SK-N-SH treated with all-trans-retinoic acid at 6 μM for 48 hours (cell line): ENCODE results near the gene CETP.
"Not testable (repeated sequence)": the region's sequence is repeated elsewhere in the genome, so short reads cannot be mapped to it uniquely, and the experiment has no call there.

Source experiments
- ATAC-seq: fragments of 200-7000 bp; cut with Tn5 transposase; 3 replicates; pipeline ENCODE4 v1.9.1; 2020; ENCODE audit warnings: mild to moderate bottlenecking, moderate library complexity
- ARNTL ChIP-seq: fragments of 450-650 bp; formaldehyde crosslinking; IDR thresholded peaks from 2 replicates; pipeline ENCODE4 v1.5.0; 2020; ENCODE audit warnings: low read depth, mild to moderate bottlenecking, moderate library complexity, borderline replicate concordance
- BACH2 ChIP-seq: fragments of 250-450 bp; sonication (Bioruptor Pico); IDR thresholded peaks from 2 replicates; pipeline ENCODE4 v1.9.0; 2021; ENCODE audit warnings: mild to moderate bottlenecking, borderline replicate concordance
- CREB5 ChIP-seq: fragments of 250-450 bp; sonication (Bioruptor Pico); IDR thresholded peaks from 2 replicates; pipeline ENCODE4 v1.5.1; 2020; ENCODE audit warnings: low read depth, mild to moderate bottlenecking, moderate library complexity
- ESRRG ChIP-seq: fragments of 250-450 bp; sonication (Bioruptor Pico); IDR thresholded peaks from 2 replicates; pipeline ENCODE4 v1.6.1; 2021; ENCODE audit warnings: mild to moderate bottlenecking
- GLIS3 ChIP-seq: fragments of 250-450 bp; sonication (Bioruptor Pico); IDR thresholded peaks from 2 replicates; pipeline ENCODE4 v1.5.0; 2020; ENCODE audit warnings: mild to moderate bottlenecking, moderate library complexity
- ISL1 ChIP-seq: fragments of 250-450 bp; sonication (Bioruptor Pico); IDR thresholded peaks from 2 replicates; pipeline ENCODE4 v2.1.2; 2022; ENCODE audit warnings: mild to moderate bottlenecking, moderate library complexity
- OSR1 ChIP-seq: fragments of 250-450 bp; sonication (Bioruptor Pico); IDR thresholded peaks from 2 replicates; pipeline ENCODE4 v1.8.0; 2022; ENCODE audit warnings: moderate library complexity, mild to moderate bottlenecking, inconsistent platforms
- PPARA ChIP-seq: fragments of 250-450 bp; sonication (Bioruptor Pico); IDR thresholded peaks from 2 replicates; pipeline ENCODE4 v1.5.0; 2020; ENCODE audit warnings: mild to moderate bottlenecking, borderline replicate concordance
- RARB ChIP-seq: fragments of 250-450 bp; sonication (Bioruptor Pico); IDR thresholded peaks from 2 replicates; pipeline ENCODE4 v1.8.0; 2021; ENCODE audit warnings: mild to moderate bottlenecking, moderate library complexity
- SNAI2 ChIP-seq: fragments of 250-450 bp; sonication (Bioruptor Pico); IDR thresholded peaks from 2 replicates; pipeline ENCODE4 v1.5.0; 2020; ENCODE audit warnings: mild to moderate bottlenecking, moderate library complexity
- TCF4 ChIP-seq: fragments of 250-450 bp; sonication (Bioruptor Pico); IDR thresholded peaks from 2 replicates; pipeline ENCODE4 v1.8.0; 2021; ENCODE audit warnings: mild to moderate bottlenecking, moderate library complexity, borderline replicate concordance
- TOX ChIP-seq: fragments of 250-450 bp; sonication (Bioruptor Pico); IDR thresholded peaks from 2 replicates; pipeline ENCODE4 v1.8.0; 2021; ENCODE audit warnings: mild to moderate bottlenecking, moderate library complexity, borderline replicate concordance
- ZFP30 ChIP-seq: fragments of 450-650 bp; formaldehyde crosslinking; IDR thresholded peaks from 2 replicates; pipeline ENCODE4 v1.5.0; 2022; ENCODE audit warnings: mild to moderate bottlenecking, moderate library complexity
- ZNF565 ChIP-seq: fragments of 450-650 bp; formaldehyde crosslinking; conservative IDR thresholded peaks from 2 replicates; pipeline ENCODE4 v1.5.0; 2020; ENCODE audit warnings: low read depth, mild to moderate bottlenecking, moderate library complexity
- ZNF70 ChIP-seq: fragments of 450-650 bp; formaldehyde crosslinking; IDR thresholded peaks from 2 replicates; pipeline ENCODE4 v1.5.0; 2020; ENCODE audit warnings: mild to moderate bottlenecking, moderate library complexity
- ZNF8 ChIP-seq: fragments of 450-650 bp; formaldehyde crosslinking; IDR thresholded peaks from 2 replicates; pipeline ENCODE4 v1.5.0; 2020; ENCODE audit warnings: mild to moderate bottlenecking, moderate library complexity
- TF ChIP-seq, protein P1 (sequence below): fragments of 250-450 bp; sonication (Bioruptor Pico); IDR thresholded peaks from 2 replicates; pipeline ENCODE4 v1.5.0; 2020; ENCODE audit warnings: mild to moderate bottlenecking, moderate library complexity
- TF ChIP-seq, protein P2 (sequence below): fragments of 250-450 bp; sonication (Bioruptor Pico); IDR thresholded peaks from 2 replicates; pipeline ENCODE4 v1.5.1; 2021; ENCODE audit warnings: mild to moderate bottlenecking, moderate library complexity
- TF ChIP-seq, protein P3 (sequence below): fragments of 250-450 bp; sonication (Bioruptor Pico); IDR thresholded peaks from 2 replicates; pipeline ENCODE4 v1.8.0; 2020; ENCODE audit warnings: mild to moderate bottlenecking, moderate library complexity, borderline replicate concordance

The CETP gene

DNA sequence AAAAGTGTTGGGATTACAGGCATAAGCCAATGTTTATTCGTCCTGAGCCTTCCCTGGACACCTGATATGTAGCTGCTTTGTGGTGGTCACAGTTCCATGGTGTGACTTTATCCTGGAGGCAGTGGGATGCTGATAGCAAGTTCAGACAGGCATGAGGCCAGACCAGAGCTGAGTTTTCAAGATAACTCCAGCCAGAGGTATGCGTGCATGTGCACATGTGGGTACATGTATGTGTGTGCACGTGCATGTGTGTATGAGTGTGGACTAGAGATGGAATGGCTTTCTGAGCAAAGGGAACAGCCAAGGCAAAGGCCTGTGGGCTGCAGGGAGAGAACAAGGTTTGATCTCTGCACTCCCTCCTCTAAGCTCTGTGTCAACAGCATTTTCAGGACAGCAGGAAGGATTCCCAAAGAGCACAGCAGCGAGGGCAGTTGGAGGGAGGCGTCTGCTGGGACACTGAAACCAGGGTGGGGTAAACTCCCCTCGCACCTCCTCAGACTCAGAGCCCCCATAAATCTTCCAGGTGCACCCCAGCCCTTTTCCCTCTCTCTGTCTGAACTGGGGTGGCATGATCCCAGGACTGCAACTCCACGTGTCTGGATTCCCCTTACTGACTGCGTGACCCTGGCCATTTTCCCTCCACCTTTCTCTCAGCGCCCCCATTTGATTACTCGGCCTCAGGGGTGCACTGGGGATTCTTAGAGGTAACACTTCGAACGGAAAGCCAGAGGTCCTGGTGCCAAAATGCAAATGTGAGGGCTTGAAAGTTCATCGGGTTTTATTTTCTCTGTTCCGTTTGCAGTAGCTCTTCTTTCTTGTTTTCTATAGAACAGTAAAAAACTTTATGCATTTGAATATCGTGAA is 42.9 kb downstream of the CETP start:
- no peak for TF ChIP-seq ESRRG (CRISPR knock-in tag)
- TF ChIP-seq ARNTL (CRISPR knock-in tag): no peak
- TF ChIP-seq ZFP30 (CRISPR knock-in tag): no peak
- TF ChIP-seq, protein P1, sequence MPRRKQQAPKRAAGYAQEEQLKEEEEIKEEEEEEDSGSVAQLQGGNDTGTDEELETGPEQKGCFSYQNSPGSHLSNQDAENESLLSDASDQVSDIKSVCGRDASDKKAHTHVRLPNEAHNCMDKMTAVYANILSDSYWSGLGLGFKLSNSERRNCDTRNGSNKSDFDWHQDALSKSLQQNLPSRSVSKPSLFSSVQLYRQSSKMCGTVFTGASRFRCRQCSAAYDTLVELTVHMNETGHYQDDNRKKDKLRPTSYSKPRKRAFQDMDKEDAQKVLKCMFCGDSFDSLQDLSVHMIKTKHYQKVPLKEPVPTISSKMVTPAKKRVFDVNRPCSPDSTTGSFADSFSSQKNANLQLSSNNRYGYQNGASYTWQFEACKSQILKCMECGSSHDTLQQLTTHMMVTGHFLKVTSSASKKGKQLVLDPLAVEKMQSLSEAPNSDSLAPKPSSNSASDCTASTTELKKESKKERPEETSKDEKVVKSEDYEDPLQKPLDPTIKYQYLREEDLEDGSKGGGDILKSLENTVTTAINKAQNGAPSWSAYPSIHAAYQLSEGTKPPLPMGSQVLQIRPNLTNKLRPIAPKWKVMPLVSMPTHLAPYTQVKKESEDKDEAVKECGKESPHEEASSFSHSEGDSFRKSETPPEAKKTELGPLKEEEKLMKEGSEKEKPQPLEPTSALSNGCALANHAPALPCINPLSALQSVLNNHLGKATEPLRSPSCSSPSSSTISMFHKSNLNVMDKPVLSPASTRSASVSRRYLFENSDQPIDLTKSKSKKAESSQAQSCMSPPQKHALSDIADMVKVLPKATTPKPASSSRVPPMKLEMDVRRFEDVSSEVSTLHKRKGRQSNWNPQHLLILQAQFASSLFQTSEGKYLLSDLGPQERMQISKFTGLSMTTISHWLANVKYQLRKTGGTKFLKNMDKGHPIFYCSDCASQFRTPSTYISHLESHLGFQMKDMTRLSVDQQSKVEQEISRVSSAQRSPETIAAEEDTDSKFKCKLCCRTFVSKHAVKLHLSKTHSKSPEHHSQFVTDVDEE: no peak
- TF ChIP-seq OSR1 (CRISPR knock-in tag): no peak
- no peak for TF ChIP-seq PPARA (CRISPR knock-in tag)
- TF ChIP-seq, protein P2, sequence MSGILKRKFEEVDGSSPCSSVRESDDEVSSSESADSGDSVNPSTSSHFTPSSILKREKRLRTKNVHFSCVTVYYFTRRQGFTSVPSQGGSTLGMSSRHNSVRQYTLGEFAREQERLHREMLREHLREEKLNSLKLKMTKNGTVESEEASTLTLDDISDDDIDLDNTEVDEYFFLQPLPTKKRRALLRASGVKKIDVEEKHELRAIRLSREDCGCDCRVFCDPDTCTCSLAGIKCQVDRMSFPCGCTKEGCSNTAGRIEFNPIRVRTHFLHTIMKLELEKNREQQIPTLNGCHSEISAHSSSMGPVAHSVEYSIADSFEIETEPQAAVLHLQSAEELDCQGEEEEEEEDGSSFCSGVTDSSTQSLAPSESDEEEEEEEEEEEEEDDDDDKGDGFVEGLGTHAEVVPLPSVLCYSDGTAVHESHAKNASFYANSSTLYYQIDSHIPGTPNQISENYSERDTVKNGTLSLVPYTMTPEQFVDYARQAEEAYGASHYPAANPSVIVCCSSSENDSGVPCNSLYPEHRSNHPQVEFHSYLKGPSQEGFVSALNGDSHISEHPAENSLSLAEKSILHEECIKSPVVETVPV (CRISPR knock-in tag): no peak
- TF ChIP-seq RARB (CRISPR knock-in tag): no peak
- TF ChIP-seq ZNF565 (CRISPR knock-in tag): no peak
- no peak for TF ChIP-seq ZNF70 (CRISPR knock-in tag)
- TF ChIP-seq TOX (CRISPR knock-in tag): no peak
- no peak for TF ChIP-seq ZNF8
- no peak for TF ChIP-seq BACH2 (CRISPR knock-in tag)
- ATAC-seq: no peak

DNA sequence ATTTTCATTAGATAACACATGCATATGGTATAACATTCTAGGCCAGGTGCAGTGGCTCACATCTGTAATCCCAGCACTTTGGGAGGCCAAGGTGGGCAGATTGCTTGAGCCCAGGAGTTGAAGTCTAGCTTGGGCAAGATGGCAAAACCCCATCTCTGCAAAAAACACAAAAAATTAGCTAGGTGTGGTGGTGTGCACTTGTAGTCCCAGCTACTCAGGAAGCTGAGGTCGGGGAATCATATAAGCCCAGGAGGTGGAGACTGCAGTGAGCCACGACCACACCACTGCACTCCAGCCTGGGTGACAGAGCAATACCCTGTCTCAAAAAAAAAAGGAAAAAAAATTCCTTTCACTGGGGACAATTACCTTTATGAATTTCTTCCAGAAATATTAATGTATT is 43.8 kb downstream of the CETP start:
- ATAC-seq: not testable (repeated sequence)

GRCh38 chr16:57007050-57007449 is 45.3 kb downstream of the CETP start:
- ATAC-seq: no peak
- TF ChIP-seq, protein P2 (CRISPR knock-in tag): no peak
- TF ChIP-seq GLIS3 (CRISPR knock-in tag): no peak
- TF ChIP-seq ZNF8: no peak
- no peak for TF ChIP-seq OSR1 (CRISPR knock-in tag)
- no peak for TF ChIP-seq ARNTL (CRISPR knock-in tag)

- ATAC-seq: no peak
- TF ChIP-seq BACH2 (CRISPR knock-in tag): no peak
- TF ChIP-seq ESRRG (CRISPR knock-in tag): no peak
- no peak for TF ChIP-seq ISL1 (CRISPR knock-in tag)
- TF ChIP-seq RARB (CRISPR knock-in tag): no peak
- TF ChIP-seq, protein P2 (CRISPR knock-in tag): no peak
- TF ChIP-seq TOX (CRISPR knock-in tag): no peak
- TF ChIP-seq, protein P3, sequence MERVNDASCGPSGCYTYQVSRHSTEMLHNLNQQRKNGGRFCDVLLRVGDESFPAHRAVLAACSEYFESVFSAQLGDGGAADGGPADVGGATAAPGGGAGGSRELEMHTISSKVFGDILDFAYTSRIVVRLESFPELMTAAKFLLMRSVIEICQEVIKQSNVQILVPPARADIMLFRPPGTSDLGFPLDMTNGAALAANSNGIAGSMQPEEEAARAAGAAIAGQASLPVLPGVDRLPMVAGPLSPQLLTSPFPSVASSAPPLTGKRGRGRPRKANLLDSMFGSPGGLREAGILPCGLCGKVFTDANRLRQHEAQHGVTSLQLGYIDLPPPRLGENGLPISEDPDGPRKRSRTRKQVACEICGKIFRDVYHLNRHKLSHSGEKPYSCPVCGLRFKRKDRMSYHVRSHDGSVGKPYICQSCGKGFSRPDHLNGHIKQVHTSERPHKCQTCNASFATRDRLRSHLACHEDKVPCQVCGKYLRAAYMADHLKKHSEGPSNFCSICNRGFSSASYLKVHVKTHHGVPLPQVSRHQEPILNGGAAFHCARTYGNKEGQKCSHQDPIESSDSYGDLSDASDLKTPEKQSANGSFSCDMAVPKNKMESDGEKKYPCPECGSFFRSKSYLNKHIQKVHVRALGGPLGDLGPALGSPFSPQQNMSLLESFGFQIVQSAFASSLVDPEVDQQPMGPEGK (CRISPR knock-in tag): no peak
- no peak for TF ChIP-seq SNAI2 (CRISPR knock-in tag)
- TF ChIP-seq GLIS3 (CRISPR knock-in tag): no peak
- no peak for TF ChIP-seq CREB5 (CRISPR knock-in tag)
- TF ChIP-seq PPARA (CRISPR knock-in tag): no peak
- no peak for TF ChIP-seq ZNF70 (CRISPR knock-in tag)
- no peak for TF ChIP-seq TCF4 (CRISPR knock-in tag)
- no peak for TF ChIP-seq ZFP30 (CRISPR knock-in tag)
- TF ChIP-seq, protein P1: no peak
Measured at GRCh38 chr16:57007530-57007929, 45.8 kb downstream of the CETP start.
